ENCODE measurements around the gene ULK1. TPM values are rescaled to one million over a fixed set of nuclear protein-coding genes. Genes with fewer than 3 reads are reported as not detected.

ULK1 gene
- total and polyA plus RNA-seq, 2 of the 13 experiments (the other 11 are each of a cell fraction or from before 2014, with no cell fraction given) = 2.8 to 10.1 TPM

- intact Hi-C loops (cut with micrococcal nuclease; ENCODE audit: unreplicated experiment) = no loop called here
- ATAC-seq = no peak
- Histone ChIP-seq H3K9ac (ENCODE audit: insufficient read depth, low read depth, low read length) (peak overlapping the region; percentile 79), H3K4me2 (ENCODE audit: low read depth, low read length) (peak overlapping the region; percentile 83), H3K36me3 (replicated peaks in 1 of 2; ENCODE audit: control insufficient read depth in 1 of 2, insufficient read depth in 2 of 2, low read length in 2 of 2) (peaks cover 18 to 34% of the 10 kb centered on the region in 2 experiments), H3K9me3 (ENCODE audit: low read length) (no peaks in the 10 kb centered on the region), H3K4me1 (ENCODE audit: insufficient read depth, low read length) (peaks cover 18% of the 10 kb centered on the region), H4K20me1 (ENCODE audit: insufficient read depth, low read length) (peaks cover 2% of the 10 kb centered on the region; the same call in 1 of the 2 replicates), H3K27ac (ENCODE audit: extremely low read length, insufficient read depth, low read length) (peak overlapping the region; percentile 87), H3K4me3 (replicated peaks in 1 of 3; ENCODE audit: insufficient read depth in 1 of 3, low read depth in 2 of 3, low read length in 3 of 3) (peak overlapping the region; percentile 78 to 92 (median 90)), H2AFZ (ENCODE audit: low read length) (no peak overlapping the region), H3K79me2 (ENCODE audit: insufficient read depth, low read length) (peaks cover 16% of the 10 kb centered on the region), H3K27me3 (ENCODE audit: control insufficient read depth in 1 of 2, insufficient read depth in 2 of 2, low read length in 2 of 2) (no peaks in the 10 kb centered on the region)
- no TSS peak for BruUV-seq (replicated peaks)
- WGBS (ENCODE audit: low lambda C conversion rate) = 48% methylated on average over 9 of the region's 9 CpGs
- ChIA-PET CTCF (ENCODE audit: low intra/inter-chr PET ratio, low total read pairs) (no interaction called here), POLR2A (interaction anchor here (0.9 to 1.9 kb wide), 2 partner anchors 11 to 71 kb away, joined by 4 to 18 read pairs; no protein-coding TSS in a partner anchor)
- no peak for FAIRE-seq
- TF ChIP-seq AGO1 (IDR thresholded peaks at IDR 0.05; ENCODE audit: low read depth, low read length, poor library complexity, severe bottlenecking) = no peak
- no peak for TF ChIP-seq TFAP4 (IDR thresholded peaks at IDR 0.05; ENCODE audit: borderline replicate concordance, low read depth)
- TF ChIP-seq, protein P1, sequence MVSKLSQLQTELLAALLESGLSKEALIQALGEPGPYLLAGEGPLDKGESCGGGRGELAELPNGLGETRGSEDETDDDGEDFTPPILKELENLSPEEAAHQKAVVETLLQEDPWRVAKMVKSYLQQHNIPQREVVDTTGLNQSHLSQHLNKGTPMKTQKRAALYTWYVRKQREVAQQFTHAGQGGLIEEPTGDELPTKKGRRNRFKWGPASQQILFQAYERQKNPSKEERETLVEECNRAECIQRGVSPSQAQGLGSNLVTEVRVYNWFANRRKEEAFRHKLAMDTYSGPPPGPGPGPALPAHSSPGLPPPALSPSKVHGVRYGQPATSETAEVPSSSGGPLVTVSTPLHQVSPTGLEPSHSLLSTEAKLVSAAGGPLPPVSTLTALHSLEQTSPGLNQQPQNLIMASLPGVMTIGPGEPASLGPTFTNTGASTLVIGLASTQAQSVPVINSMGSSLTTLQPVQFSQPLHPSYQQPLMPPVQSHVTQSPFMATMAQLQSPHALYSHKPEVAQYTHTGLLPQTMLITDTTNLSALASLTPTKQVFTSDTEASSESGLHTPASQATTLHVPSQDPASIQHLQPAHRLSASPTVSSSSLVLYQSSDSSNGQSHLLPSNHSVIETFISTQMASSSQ (IDR thresholded peaks at IDR 0.05; ENCODE audit: low read depth) = no peak
- TF ChIP-seq, protein P1 (CRISPR knock-in tag; IDR thresholded peaks at IDR 0.05; ENCODE audit: borderline replicate concordance) = no peak
- 0 out of 2 replicates have a peak, but pooled peaks have one; percentile 19 for TF ChIP-seq ZNF121 (CRISPR knock-in tag; IDR thresholded peaks at IDR 0.05)
- no peak for TF ChIP-seq DNMT1 (CRISPR knock-in tag; IDR thresholded peaks at IDR 0.05)
- TF ChIP-seq, protein P2, sequence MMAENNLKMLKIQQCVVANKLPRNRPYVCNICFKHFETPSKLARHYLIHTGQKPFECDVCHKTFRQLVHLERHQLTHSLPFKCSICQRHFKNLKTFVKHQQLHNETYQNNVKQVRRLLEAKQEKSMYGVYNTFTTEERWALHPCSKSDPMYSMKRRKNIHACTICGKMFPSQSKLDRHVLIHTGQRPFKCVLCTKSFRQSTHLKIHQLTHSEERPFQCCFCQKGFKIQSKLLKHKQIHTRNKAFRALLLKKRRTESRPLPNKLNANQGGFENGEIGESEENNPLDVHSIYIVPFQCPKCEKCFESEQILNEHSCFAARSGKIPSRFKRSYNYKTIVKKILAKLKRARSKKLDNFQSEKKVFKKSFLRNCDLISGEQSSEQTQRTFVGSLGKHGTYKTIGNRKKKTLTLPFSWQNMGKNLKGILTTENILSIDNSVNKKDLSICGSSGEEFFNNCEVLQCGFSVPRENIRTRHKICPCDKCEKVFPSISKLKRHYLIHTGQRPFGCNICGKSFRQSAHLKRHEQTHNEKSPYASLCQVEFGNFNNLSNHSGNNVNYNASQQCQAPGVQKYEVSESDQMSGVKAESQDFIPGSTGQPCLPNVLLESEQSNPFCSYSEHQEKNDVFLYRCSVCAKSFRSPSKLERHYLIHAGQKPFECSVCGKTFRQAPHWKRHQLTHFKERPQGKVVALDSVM (CRISPR knock-in tag; IDR thresholded peaks at IDR 0.05) = peak; percentile 97
- 0 out of 4 replicates have a peak, but pooled peaks of 1 of the 2 experiments have one; percentile 11 for TF ChIP-seq POLR2A (IDR thresholded peaks at IDR 0.05; ENCODE audit: insufficient read depth in 1 of 2, low read depth in 2 of 2, low read length in 2 of 2)
- in situ Hi-C loops (cut with HindIII; ENCODE audit: extremely low pct_ligation_motif_present, low pct_unique_long_range_greater_than_20kb) = no loop called here
- DNase-seq (ENCODE audit: low spot score) = no peak
Measured at GRCh38 chr12:131930510-131930909, 36.1 kb downstream of the ULK1 start.

All from HepG2 (cell line).